Mesothelial cell of epicardium (in vitro differentiated cells): ENCODE data around the gene LRRN4. TPM values are rescaled to one million over a fixed set of nuclear protein-coding genes. Genes with fewer than 3 reads are reported as not detected.
"Not testable (repeated sequence)": the region's sequence is repeated elsewhere in the genome, so short reads cannot be mapped to it uniquely, and the experiment has no call there.

ENCODE experiments used
- DNase-seq, 2 experiments: peaks; one replicate each; pipeline ENCODE4 v3.0.0; 2021; ENCODE audit warnings: low spot score in 2 of 2; ENCODE audit not compliant: unreplicated experiment in 2 of 2
- H3K27ac Mint-ChIP-seq: 2 replicates; pipeline ENCODE4 v1.8.0; 2021; ENCODE audit warnings: mixed read lengths
- H3K27me3 Mint-ChIP-seq: 2 replicates; pipeline ENCODE4 v1.8.0; 2021; ENCODE audit warnings: low read depth, mixed read lengths
- H3K36me3 Mint-ChIP-seq: 2 replicates; pipeline ENCODE4 v1.8.0; 2021; ENCODE audit warnings: mixed read lengths
- H3K4me1 Mint-ChIP-seq: 2 replicates; pipeline ENCODE4 v1.8.0; 2021; ENCODE audit warnings: mixed read lengths
- H3K4me3 Mint-ChIP-seq: 2 replicates; pipeline ENCODE4 v1.8.0; 2021; ENCODE audit warnings: mild to moderate bottlenecking, moderate library complexity, mixed read lengths
- H3K9me3 Mint-ChIP-seq: 2 replicates; pipeline ENCODE4 v1.8.0; 2021; ENCODE audit warnings: mixed read lengths
- total RNA-seq: library from RNA; stranded (reverse); gene quantifications from 3 replicates; pipeline ENCODE4 v1.2.1, GENCODE V29; 2021
- TF ChIP-seq, protein P1 (sequence below): fragments of 200-600 bp; sonication (generic); IDR thresholded peaks from one replicate; pipeline ENCODE4 v1.5.0; 2021; ENCODE audit warnings: antibody characterized with exemption; ENCODE audit not compliant: unreplicated experiment

LRRN4 gene
- total RNA-seq, 1 donor from 2014 or later: 78.8 TPM

DNA sequence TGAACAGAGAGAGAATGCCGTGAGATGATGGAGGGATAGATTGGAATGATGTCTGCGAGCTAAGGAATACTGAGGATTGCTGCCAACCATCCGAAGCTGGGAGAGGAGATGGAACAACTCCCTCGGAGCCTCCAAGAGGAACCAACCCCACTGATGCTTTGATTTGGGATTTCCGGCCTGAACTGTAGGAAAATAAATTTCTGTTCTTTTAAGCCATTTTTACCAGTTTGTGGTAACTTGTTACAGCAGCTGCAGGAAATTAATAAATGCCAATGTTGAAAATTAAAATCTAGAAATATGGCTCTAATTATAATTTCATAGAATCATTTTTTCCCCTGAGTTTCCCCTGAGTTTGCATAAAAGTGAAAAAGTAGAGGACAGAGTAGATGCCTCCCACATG lies 14.1 kb downstream of the LRRN4 start:
- peaks cover 7% of the 10 kb centered on the region for H3K4me1 Mint-ChIP-seq
- H3K4me3 Mint-ChIP-seq: no peak overlapping the region
- TF ChIP-seq, protein P1, sequence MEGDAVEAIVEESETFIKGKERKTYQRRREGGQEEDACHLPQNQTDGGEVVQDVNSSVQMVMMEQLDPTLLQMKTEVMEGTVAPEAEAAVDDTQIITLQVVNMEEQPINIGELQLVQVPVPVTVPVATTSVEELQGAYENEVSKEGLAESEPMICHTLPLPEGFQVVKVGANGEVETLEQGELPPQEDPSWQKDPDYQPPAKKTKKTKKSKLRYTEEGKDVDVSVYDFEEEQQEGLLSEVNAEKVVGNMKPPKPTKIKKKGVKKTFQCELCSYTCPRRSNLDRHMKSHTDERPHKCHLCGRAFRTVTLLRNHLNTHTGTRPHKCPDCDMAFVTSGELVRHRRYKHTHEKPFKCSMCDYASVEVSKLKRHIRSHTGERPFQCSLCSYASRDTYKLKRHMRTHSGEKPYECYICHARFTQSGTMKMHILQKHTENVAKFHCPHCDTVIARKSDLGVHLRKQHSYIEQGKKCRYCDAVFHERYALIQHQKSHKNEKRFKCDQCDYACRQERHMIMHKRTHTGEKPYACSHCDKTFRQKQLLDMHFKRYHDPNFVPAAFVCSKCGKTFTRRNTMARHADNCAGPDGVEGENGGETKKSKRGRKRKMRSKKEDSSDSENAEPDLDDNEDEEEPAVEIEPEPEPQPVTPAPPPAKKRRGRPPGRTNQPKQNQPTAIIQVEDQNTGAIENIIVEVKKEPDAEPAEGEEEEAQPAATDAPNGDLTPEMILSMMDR: no peak
- no peaks in the 10 kb centered on the region for H3K27me3 Mint-ChIP-seq
- no peak for DNase-seq
- peak overlapping the region; percentile 62 for H3K27ac Mint-ChIP-seq
- H3K9me3 Mint-ChIP-seq: no peaks in the 10 kb centered on the region
- peaks cover 32% of the 10 kb centered on the region for H3K36me3 Mint-ChIP-seq

DNA sequence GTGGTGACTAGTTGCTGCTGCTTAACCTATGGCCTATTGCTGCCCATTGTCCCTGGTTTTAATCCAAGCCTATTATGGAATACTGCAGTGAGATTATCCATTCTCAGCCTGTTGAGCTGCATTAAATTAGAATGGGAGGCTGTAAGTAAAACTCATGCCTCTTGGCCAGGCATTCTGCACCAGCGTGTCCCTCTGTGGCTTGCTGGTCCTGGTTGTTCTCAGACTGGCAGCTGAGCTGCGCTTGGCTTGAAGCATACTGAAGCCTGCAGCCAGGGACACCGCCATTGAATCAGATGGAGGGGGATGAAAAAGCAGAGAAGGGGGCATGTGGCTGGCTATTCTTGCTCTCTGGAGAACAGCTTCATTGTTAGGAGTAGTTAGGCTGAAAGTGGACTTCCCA lies 15.6 kb downstream of the LRRN4 start:
- no peaks in the 10 kb centered on the region for H3K9me3 Mint-ChIP-seq

DNA sequence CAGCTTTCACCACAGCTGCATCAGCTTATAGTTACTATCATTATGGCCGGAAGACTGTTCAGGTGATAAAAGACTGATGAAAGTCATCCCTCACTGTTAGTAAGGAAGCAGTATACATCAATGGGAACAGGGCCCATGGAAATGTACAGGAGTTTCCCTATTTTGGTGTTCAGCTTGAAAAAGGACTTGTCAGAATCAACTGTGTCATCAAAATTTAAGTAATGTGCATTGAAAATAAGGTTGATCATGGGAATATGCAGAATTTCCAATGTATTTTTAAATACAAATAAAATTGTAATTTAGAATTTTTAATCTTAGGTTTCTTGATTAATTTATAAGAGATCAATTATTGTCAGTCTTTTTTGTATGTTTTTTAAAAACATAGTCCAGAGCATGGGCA lies 16.8 kb downstream of the LRRN4 start:
- peaks cover 30% of the 10 kb centered on the region for H3K4me1 Mint-ChIP-seq
- H3K27ac Mint-ChIP-seq: peak overlapping the region; percentile 40
- H3K36me3 Mint-ChIP-seq: peaks cover 28% of the 10 kb centered on the region
- no peaks in the 10 kb centered on the region for H3K27me3 Mint-ChIP-seq
- no peak overlapping the region for H3K4me3 Mint-ChIP-seq
- no peak for DNase-seq
- no peaks in the 10 kb centered on the region for H3K9me3 Mint-ChIP-seq
- TF ChIP-seq, protein P1: no peak

More for the DNA sequence above, 15.6 kb downstream of the LRRN4 start:
- Mint-ChIP-seq H3K27ac (peak overlapping the region; percentile 76), H3K36me3 (peaks cover 30% of the 10 kb centered on the region), H3K4me1 (peaks cover 22% of the 10 kb centered on the region), H3K27me3 (no peaks in the 10 kb centered on the region), H3K4me3 (no peak overlapping the region)
- TF ChIP-seq, protein P1: no peak
- DNase-seq: no peak

DNA sequence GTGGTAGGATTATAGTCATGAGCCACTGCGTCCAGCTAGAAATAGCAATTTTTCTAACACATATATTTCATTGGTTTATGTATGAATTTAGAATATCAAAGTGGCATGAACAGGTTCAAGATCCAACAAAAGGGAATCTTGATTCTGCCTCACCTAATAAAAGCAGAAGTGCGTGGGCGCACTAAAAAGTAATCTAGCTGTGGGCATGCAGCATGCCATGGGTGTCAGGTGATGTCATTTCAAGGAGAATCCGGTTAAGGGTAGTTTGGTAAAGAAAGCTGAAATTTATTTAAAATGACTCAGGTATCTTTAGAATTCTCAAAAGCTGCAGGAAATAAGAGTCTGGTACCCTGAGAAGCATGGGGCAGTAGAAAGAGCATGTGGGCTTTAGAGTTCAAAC lies 17.6 kb downstream of the LRRN4 start:
- no peaks in the 10 kb centered on the region for H3K27me3 Mint-ChIP-seq
- H3K4me1 Mint-ChIP-seq: peaks cover 36% of the 10 kb centered on the region
- H3K27ac Mint-ChIP-seq: peak overlapping the region; percentile 25
- H3K9me3 Mint-ChIP-seq: no peaks in the 10 kb centered on the region
- no peak for DNase-seq
- H3K36me3 Mint-ChIP-seq: peaks cover 24% of the 10 kb centered on the region
- TF ChIP-seq, protein P1: no peak
- no peak overlapping the region for H3K4me3 Mint-ChIP-seq

DNA sequence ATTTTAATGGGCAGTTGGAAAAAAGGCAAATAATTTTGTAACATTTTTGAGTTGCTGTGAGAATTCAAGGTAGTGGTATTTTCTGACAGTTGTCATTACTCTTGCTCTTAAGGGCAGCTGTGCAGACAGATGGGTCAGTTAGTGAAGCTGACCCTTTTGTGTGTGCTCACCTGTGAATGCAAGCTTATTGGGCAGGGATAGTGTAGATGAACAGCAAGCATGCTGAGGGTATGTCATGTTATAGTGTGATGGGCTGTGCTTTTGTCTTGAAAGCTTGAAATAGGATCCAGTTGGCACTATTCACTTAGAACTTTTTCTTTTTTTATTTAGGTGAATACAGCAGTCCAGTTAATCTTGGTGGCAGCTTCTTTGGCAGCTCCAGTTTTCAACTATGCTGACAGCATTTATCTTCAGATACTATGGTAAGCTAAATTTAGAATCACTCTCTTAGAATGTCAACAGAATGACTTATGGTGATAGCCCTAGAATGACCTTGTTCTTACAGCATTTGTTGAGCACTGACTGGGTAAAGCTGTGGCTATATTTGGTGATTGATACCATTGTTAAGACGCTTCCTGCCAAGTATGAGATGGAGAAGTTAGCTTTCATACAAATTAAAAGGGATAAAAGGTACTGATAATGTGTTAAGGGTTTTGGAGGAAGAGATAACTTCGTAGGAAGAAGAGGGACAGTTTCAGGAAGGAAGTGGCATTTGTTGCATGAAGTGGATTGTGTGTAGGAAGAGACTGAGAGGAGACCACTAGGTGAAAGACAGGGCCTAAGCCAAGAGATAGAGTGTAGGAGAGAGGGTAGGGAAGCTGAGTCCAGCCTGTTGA lies 19.5 kb downstream of the LRRN4 start:
- no peaks in the 10 kb centered on the region for H3K27me3 Mint-ChIP-seq

DNA sequence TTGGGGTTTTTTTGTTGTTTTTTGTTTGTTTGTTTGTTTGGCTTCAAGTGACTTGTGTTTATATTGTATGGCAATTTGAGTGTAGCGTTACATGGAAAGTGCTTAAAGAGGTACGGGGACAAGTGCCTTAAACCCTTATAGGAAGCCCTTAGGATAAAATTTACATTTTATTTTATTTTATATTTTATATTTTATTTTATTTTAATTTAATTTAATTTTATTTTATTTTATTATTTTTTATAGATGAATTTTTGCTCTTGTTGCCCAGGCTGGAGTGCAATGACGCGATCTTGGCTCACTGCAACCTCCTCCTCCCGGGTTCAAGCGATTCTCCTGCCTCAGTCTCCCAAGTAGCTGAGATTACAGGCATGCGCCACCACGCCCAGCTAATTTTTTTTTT lies 21.0 kb downstream of the LRRN4 start:
- H3K9me3 Mint-ChIP-seq, H3K27me3 Mint-ChIP-seq, H3K4me3 Mint-ChIP-seq, DNase-seq: not testable (repeated sequence)
- Mint-ChIP-seq H3K36me3 (peaks cover 20% of the 10 kb centered on the region), H3K4me1 (peaks cover 48% of the 10 kb centered on the region), H3K27ac (peak overlapping the region; percentile 93)

More for the DNA sequence above, 19.5 kb downstream of the LRRN4 start:
- peaks cover 18% of the 10 kb centered on the region for H3K36me3 Mint-ChIP-seq
- TF ChIP-seq, protein P1: no peak
- DNase-seq: no peak
- no peak overlapping the region for H3K4me3 Mint-ChIP-seq
- H3K9me3 Mint-ChIP-seq: no peaks in the 10 kb centered on the region
- H3K27ac Mint-ChIP-seq: peak overlapping the region; percentile 79
- peaks cover 42% of the 10 kb centered on the region for H3K4me1 Mint-ChIP-seq
